Activated effector memory CD4-positive, alpha-beta T cell treated with Interleukin-2 at 50 U/mL for 16 hours (primary cell): Measurements from ENCODE around the gene C17orf50.

Experiments
- DNase-seq: peaks from one replicate; pipeline ENCODE4 v3.0.0-alpha.2; 2020

Gene C17orf50

GRCh38 chr17:35791681-35792350 is 31.1 kb downstream of the C17orf50 start:
- DNase-seq, result no peak

DNA sequence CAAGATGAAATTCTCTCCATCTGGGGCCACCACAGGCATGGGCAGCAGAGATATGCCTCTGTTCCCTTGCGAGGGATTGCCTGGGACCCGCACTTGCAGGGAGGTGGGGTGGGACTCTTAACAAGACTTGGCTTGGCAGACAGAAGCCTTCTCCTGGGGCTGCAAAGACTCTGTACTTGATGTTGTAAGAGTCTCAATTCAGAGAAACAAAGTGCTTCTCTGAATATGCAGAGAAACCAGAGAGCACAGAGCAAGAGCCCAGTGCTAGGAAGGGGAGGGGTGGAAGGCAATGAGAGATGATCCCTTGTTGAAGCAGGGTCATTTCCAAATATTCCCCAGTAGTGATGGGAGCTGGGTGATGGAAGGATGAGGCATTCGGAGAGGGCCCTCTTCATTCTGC is 32.6 kb downstream of the C17orf50 start:
- no peak for DNase-seq

- DNase-seq, result peak; percentile 11
These were observed 34.6 kb downstream of the C17orf50 start, which contains the start of gene MMP28 for GRCh38 chr17:35795007-35795870. Gene MMP28 (minus strand): TSS chr17:35795641. CDS start chr17:35795377, 264 bp downstream.

DNA sequence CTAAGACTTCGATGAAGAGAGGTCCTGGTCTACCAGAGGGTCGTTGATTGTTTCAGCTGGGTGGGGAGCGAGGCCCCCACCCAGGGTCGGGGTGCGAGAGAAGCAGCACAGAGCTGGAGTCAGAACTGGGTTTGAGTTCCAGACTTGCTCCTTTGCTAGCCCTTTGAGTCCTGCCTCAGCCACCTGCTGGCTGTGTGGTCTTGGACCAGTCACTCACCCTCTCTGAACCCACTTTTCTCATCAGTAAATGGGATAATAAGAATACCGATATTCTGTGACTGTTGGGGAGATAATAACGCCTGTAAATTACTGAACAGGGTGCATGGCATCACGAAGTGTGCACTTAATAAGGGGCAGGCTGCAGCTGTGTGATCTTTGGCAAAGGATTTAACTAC is 35.2 kb downstream of the C17orf50 start:
- no peak for DNase-seq

GRCh38 chr17:35796942-35797341 is 36.3 kb downstream of the C17orf50 start:
- DNase-seq, result no peak

GRCh38 chr17:35797370-35797769 is 36.7 kb downstream of the C17orf50 start:
- DNase-seq, result no peak

DNA sequence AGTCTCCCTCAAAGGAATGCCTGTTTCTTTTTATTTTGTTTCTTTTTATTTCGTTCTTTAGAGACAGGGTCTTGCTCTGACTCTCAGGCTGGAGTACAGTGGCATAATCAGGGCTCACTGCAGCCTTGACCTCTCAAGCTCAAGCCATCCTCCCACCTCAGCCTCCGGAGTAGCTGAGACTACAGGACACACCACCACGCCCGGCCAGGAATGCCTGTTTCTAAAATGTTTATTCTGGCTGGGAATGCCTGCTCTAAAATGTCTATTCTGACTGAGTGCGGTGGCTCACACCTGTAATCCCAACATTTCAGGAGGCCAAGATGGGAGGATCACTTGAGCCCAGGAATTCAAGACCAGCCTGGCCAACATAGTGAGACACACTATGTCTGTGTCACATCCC is 37.2 kb downstream of the C17orf50 start:
- DNase-seq, result no peak

DNA sequence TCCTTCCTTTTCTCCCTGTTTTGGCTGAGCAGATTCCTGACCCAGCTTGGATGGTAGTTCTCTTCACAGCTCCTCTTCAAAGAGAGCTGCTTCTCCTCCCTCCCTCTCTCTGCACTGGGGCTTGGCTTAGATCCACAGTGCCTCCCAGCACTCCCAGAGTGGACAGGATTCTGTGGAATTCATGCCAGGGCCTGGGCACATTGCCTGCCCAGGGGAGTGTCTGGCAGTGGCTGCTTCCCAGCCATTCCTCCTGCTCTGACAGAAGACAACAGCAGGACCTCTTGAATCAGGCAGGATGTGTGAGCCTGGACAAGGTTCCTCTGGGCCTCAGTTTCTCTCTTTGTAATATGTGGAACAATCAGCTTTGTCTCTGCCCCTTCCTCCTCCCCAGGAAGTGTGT is 39.3 kb downstream of the C17orf50 start:
- DNase-seq, result no peak

DNA sequence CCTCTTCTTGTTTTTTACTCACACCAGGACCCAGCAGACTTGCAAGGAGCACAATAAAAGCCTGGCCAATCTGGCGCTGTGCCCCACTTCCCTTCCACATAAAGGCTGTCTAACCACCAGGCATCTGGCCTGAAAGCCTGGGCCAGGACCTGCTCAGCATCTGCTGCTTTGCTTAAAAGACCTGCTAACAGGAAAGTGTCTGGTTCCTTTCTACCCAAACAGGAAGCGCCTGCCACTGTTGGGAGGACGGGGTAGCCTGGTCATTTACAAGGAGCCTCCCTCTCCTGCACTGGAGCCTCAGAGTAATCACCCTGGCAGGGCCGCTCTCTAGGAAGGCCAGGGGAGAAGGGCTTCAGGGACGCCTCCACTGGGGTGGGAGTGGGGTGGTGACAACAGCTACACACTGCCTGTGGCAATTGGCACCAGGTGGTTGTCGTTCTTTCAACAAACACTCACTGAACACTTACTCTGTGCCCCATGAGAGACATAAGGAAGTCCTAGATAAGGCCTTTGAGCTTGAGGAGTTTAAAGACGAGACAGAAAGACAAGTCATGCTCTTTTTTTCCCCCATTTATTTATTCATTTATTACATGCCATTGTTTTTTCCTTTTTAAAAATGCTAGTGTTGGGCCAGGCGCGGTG is 41.0 kb downstream of the C17orf50 start:
- no peak for DNase-seq

GRCh38 chr17:35804658-35805192 is 44.0 kb downstream of the C17orf50 start:
- DNase-seq, result no peak

DNA sequence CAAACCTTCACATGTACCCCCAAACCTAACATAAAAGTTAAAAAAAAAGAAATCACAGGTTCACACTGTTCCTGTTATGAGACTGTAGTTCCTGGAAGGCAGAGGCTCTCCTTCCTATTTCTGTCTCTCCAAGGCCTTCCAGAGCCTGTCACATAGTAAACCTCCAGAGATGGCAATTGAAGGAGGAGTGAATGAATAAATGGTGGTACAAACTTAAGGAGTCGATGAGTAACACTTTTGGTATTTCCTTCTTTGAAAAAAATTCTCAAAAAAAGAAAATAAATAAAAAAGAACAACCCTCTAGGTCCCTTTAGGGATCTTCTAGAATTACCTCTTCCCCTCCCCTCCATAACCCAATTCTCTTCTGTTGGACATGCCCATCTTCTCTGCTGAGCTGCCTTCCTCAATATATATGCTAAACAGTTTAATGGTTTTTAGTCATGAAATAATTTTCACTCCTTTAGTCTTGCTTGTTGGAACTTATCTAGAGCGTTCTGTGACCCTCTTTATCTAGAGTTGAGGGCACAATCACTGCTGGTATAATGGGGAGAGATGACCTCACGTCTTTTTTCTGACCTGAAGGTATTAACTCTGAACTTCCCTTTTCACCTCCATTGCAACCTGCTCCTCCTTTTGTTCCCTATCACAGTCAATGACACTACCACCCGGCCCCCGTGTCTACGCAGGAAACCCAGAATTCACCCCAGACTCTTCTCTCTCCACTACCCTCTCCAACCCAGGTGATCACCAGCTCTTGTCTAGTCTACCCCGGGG is 46.9 kb downstream of the C17orf50 start:
- DNase-seq, result no peak

DNA sequence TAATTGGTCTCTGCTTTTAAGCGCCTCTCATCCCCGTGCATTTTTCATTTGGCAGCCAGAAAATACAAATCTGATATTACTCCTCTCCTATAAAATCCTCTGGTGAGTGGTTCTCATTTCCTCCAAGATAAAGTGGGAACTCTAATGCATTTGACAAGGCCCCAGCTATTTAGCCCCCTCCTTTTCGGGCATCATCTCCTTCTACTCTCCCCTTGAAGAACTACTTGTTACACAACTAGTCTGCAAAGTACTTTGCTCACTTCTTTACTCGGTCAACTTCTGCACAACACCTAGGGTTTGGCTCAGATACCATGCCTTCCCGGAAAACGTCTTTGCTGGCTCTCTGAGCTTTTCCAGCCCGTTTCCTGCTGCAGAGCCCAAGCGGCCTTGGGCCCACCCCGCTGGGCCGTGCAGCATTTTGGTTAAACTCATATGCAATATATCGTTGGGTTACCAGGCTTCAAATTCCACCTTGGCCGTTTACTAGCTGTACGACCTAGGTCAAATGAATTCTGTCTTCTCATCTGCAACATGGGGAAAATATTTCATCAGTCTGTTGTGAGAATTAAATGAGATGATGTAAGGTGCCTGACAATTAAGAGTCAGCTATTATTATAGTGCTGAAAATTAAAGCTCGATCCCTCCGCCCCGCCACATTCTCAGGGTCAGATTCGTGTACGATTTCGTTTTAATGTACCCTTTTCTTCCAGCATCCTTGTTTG is 47.7 kb downstream of the C17orf50 start:
- DNase-seq, result peak; percentile 9

DNA sequence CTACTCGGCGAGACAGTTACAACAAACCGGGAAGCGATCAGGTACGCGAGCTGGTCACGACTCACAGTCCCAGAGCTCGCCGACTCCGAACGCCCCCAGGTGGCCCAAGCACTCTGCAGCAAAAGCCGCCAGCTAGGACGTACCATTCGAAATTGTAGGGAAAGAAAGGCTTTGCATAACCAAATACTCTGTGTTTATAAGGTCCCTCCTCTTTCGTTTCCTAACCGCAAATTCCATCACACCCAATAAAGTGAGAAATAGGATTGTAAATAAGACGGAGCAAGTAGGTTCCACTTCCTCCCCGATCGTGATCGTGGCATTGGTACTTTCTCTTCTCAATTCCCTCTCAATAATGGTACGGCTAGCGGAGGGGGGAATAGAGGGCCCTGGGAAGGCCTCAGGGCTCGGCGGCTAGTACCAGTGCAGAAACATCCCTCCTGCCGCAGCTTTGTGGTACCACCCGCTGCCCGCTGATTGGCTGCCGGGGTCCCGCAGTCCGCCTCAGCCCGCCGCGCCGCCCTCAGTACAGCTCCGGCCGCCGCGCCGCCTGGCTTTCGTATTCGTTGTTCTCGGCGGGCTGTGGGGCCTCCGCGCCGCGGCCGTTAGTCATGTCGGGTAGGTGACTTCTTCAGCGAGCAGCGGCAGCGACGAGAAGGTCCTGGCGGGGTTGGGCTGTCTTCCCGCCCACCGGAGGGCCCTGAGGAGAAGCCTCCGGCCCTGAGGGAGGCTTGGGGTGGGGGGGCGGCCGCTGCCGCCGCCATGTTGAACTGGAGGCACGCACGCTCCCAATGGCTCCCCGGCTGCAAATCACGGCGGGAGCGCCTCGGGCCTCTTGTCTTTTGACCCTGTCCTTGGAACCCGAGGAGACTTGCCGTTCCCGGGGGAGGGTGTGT is 48.5 kb downstream of the C17orf50 start, which contains the start of gene TAF15:
TAF15 (plus strand) TSS at position 523 of the 893 bp plus-strand sequence; CDS start at position 609, 86 bp downstream.
- peak; percentile 92 for DNase-seq

GRCh38 chr17:35809855-35810461 is 49.3 kb downstream of the C17orf50 start:
- no peak for DNase-seq

DNA sequence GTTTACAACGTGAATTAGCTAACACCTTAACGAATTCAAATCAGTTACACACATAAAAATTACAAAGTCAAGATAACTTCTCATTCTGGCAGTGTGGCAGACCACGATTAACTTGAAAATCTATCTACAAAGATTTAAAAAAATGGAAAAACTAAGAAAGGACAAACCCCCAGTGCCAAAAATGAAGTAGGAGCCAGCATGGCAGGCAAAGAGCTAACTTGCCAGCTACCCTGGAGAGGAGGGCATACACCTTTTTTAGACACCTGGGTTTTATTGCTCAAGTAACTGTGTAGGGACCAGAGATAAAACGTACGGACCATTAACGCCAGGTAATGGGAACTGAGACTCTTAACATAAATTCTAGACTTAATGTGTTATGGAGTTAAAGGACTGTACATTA is 51.1 kb downstream of the C17orf50 start:
- DNase-seq, result no peak

DNA sequence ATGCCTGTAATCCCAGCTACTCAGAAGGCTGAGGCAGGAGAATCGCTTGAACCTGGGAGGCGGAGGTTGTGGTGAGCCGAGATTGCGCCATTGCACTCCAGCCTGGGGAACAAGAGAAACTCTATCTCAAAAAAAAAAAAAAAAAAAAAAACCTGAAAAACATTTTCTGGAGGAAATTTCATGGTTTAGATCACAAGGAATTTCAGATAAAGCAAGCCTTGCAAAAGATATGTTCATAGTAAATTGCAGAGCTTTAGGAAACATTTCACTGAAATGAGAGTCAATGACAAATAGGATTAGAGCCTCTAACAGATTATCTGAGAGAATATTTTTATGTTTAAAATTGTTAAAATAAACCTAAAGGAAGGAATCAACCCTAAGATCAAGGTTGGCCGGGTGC is 51.8 kb downstream of the C17orf50 start:
- no peak for DNase-seq
